Amniotic stem cell (primary cell): ENCODE results near the gene ANKS6.

ENCODE experiments used
- DNase-seq: peaks from one replicate; lab custom pipeline; 2025; lab: John Stamatoyannopoulos, UW

ANKS6 gene

DNA sequence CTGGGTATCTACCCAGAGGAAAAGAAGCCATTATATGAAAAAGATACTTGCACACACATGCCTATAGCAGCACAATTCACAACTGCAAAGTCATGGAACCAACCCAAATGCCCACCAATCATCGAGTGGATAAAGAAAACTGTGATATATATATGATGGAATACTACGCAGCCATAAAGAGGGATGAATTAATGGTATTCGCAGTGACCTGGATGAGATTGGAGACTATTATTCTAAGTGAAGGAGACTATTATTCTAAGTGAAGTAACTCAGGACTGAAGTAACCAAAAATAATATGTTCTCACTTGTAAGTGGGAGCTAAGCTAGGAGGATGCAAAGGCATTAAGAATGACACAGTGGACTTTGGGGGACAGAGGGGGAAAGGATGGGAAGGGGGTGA is 57.6 kb downstream of the ANKS6 start:
- no peak for DNase-seq

DNA sequence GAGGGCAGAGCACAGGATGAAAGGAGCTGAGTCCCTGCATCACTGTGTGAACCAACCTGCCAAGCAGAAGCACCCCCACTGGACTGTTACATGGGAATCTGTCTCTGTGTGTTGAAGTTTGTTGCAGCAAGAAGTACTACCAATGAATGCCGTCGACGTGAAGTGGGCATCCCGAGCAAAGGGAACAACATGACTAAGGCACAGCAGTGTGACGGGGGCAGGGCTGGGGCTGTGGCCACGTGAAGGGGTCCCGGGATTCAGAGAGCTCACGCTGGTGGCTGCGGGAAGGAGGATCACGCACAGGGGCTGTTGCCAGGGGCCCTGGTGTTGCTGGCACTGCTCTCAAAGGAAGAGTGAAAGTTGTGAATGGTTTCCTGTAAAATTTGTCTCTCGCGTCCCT is 60.1 kb downstream of the ANKS6 start:
- no peak for DNase-seq

DNA sequence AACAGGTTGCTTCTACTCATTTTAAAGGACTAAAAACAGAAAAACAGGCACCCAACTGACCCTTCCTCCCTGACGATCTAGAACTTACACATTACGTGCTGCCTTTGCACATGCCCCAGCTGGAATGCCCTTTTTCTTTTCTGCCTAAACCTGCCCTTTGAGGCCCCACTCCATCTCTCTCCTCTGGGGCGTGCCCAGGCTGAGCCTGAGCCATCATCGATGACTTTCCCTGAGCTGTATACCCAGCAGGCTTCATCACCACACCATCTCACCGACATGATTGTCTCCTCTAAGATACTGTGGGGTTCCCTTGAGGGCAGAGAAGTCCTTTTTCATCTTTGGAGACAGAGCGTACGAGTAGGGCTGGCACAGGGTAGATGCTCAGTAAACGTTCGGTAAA is 63.6 kb downstream of the ANKS6 start:
- no peak for DNase-seq

DNA sequence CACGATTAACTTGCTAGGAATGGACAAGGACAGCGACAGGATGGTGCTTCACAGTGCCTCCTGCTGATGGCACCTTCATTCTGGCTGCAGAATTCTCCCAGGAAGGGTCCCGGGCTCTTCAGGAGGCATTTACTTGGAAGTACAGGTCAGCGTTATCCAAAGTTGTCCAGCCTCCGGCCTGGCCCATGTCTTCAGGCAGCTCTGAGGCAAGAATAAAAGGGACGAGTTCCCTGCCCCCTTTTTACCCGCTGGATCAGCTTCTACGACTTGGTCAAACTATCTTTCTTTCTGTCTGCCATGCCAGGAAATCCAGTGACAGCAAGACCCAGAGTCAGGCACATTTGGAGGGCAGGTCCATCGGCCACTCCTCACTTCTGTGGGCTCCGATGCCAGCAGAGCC is 64.3 kb downstream of the ANKS6 start:
- no peak for DNase-seq

DNA sequence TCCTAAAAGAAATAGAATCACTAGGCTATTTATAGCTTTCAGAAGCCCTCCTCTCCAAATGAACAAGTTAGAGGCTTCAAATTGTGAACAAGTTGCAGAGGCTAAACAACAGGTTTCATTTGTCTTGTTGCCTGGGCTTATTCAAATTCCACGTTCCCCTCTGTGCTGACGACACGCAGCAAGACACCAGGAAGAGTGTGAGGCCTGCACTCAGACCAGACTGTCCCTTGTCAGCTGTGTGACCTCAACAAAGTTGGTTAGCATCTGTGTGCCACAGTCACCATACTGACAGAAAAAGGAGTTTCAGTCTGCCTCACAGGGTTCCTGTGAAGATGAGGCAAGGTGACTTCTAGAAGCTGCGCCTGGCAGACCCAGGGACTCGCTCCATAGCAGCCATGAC is 65.5 kb downstream of the ANKS6 start:
- DNase-seq, result no peak

DNA sequence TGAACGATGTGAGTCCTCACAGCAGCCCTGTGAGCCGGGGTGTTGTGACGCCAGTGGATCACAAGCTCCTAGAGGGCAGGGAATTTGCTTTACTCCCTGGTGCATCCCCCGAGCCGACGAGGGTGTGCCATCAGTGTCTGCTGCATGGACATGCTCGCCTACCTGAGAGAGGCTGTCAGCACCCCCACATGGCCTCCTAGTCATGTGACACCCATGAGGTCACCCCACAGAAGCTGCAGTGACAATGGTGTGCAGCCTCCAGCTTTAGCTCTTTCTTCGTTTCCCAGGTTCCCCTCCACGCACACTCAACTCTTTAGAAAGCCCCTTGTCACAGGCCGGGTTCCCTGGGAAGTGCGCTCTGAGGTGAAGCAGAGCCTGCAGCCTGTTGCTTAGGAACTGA is 67.9 kb downstream of the ANKS6 start:
- DNase-seq, result no peak

DNA sequence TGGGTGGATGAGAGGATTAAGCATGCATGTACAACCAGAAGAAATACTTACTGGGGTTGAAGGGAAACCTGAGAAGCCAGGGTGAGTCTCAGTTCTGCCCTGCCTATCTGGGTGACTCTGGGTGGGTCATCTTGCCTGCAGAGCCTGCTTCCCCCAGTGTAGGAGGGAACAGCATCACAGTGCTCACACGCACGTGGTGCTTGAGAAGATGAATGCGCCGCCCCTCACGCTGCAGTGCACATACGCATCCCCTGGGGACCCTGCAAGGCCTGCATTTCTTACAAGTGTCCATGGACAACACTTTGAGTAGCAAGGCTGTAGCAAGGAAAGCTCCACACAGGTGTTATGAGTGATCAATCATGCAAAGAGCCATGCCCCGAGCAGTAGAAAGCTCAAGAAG is 68.9 kb downstream of the ANKS6 start:
- no peak for DNase-seq

DNA sequence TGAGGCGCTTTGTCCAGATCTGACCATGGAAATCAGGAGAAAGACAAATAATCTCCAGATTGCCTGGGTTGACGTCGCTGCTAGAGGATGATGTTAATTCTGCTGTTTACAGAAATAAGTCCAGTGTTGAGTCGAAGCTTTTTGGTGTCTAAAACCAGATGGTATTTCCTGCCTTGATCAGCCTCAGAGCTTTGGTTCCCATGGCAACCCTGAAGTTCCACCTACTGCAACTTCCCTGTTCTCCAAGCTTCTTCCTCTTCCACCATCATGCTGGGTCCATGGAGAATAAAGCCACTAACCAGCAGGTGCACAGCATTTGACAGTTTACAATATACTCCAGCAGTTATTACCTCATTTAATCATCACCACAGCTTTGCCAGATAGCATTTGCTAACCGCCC is 69.6 kb downstream of the ANKS6 start:
- DNase-seq, result no peak

DNA sequence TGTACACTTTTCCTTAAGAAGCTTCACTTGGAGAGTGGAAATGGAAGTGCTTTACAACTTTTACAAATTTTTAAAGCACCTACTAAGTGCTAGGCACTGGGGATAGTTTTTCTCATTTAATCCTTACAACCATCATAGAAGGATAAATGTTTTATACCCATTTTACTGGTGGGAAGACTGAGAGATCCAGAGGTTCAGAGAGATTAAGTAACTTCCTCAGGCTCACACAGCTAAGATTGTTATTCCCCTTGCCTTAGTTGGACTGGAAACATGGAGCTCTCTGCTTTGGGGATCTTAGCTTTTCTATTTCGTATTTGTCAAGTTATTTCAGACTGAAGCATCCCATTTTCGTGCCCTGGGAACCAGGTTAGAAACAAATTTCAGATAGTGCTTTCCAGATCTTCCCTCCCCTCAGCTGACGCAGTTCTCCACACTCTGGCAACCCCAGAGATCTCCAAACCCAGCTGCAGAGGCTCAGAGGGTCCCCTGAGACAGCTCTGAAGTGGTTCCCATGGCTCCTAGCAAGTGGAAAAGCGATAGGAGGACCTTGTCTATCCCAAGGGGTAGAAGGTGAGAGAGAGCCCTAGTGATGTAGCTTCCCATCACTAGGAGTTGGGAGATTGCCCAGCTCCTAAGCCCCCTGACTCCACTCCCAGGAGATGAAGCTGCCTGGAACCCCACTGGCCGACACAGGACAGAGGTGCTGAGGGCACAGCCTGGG is 71.4 kb downstream of the ANKS6 start:
- no peak for DNase-seq

DNA sequence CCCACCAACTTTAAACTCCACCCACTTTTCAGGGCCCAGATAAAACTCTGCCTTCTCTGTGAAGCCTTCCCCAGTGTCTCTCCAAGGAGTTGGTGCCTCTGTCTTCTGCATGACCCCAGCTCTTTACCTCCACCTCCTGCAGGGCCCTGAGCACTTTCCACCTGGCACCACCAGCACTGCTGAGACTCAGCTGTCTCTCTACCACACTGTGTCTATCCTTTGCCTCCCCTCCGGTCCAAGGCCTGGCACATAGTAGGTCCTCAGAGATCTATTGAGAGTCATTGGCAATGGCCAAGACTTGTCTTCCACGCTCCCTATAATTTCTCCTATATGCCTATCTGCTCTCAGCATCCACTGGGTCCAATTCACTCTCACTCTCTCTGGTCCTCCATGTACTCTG is 74.7 kb downstream of the ANKS6 start:
- no peak for DNase-seq

DNA sequence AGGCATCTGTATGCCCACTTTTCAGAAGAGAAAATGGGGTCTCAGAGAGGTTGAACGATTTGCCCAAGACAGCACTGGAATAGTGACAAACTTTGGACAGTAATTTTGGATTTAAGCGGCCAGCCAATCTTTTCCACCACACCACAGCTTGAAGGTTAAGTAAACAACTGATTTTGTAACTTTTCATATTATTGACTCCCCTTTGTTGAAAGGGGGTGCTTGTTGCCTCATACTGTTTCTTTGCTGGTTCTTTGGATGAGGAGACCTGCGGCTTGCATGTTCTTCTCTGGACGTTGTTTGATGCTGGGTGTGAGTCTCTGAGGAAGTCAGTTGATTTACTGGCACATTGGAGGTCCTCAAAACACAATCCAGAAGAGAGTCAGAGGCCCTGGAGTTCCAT is 76.0 kb downstream of the ANKS6 start:
- DNase-seq, result no peak

DNA sequence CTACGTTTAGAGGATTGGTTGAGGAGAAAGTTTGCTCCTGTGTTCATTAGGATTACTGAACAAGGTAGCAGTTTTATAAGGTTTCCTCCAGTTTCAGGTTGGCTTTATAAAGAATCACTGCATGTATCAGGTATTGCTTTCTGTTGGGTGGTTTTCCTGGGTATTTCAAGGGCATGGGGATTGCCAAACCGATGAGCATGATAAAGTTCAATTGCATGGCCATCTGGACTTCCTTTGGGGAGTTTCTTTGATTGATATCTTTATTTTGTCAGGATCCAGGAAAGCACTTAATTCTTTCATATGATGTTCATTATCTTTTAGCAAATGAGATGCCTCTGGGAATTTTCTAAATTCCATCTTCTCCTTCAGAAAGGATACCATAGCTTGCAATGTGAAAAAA is 77.3 kb downstream of the ANKS6 start:
- DNase-seq, result no peak

DNA sequence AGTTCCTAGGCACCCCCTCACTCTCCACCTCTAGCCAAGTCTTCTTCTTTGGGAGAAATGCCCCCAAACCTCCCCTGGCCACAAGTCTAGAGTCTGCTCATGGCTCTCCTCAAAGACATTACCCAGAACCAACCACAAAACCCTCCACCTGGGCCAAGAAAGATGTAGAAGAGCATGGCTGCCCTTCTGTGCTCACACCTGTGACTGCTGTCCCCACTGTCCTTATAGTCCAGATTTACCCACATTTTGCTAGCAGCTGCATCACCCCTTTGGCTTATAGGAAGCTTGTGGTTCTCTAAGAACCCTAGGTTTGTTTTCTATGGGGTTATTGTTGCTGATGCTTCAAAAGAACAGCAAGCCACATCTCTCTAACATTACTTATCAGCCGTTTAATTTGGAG is 81.5 kb downstream of the ANKS6 start:
- DNase-seq, result no peak

DNA sequence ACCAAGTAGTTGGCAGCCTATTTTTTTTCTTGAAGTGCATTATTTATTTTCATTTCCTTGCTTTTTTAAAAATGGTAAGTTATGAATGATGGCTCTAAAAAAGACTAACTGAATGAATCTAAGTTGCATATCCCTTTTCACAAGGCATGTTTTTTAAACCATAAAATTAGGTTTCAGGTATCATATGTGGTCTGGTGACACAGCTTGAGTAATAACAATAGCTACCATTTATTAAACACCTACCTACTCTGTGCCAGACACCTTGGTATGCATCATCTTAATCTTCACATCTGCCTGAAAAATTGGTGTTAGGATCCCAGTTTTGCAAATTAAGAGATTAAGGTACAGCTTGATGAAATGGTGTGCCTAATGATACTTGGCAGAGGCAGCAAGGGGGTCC is 83.4 kb downstream of the ANKS6 start:
- DNase-seq, result no peak

DNA sequence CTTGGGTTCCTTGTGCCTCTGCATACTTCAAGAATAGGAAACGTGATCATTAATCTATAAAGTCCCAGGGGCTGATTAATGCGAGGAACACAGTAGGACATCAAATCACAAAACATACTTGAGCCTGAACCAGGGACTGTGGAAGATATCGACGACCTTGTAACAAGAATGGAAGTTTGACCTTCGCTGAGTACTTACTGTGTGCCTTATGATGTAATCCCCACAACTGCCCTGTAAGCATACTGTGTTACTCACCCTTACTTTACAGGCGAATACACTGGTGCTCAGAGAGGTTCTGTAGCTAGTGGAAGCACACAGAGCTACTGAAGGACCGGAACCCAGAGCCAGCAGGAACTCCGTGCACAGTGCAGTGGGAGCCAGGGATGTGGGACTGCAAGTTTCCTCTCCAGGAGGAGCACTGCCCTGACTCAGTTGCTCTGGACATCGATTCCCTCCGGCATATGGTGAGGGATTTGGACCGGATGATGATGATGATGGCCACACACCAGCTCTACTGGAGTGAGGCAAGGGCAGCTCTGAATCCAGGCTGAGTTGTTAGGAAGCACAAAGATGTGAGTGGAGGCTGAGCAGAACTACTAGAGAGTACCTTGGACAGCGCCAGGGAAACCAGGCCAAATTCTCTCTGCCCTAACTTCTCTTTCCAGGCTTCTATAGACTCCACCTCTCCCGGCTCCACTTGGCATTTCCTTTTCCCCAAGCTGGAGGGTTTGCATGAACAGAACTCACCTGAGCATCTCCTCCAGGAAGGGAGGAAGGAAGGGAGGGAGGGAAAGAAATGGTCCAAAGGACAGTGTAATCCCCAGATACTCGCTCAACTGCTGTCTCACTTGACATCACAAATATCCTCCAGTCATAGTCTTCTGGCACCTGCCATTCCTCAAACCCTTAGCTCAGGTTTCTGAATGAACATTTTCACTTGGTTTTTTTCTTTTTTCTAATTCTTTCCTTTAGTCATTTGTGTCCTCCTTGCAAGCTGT is 86.1 kb downstream of the ANKS6 start:
- peak; percentile 21 for DNase-seq

DNA sequence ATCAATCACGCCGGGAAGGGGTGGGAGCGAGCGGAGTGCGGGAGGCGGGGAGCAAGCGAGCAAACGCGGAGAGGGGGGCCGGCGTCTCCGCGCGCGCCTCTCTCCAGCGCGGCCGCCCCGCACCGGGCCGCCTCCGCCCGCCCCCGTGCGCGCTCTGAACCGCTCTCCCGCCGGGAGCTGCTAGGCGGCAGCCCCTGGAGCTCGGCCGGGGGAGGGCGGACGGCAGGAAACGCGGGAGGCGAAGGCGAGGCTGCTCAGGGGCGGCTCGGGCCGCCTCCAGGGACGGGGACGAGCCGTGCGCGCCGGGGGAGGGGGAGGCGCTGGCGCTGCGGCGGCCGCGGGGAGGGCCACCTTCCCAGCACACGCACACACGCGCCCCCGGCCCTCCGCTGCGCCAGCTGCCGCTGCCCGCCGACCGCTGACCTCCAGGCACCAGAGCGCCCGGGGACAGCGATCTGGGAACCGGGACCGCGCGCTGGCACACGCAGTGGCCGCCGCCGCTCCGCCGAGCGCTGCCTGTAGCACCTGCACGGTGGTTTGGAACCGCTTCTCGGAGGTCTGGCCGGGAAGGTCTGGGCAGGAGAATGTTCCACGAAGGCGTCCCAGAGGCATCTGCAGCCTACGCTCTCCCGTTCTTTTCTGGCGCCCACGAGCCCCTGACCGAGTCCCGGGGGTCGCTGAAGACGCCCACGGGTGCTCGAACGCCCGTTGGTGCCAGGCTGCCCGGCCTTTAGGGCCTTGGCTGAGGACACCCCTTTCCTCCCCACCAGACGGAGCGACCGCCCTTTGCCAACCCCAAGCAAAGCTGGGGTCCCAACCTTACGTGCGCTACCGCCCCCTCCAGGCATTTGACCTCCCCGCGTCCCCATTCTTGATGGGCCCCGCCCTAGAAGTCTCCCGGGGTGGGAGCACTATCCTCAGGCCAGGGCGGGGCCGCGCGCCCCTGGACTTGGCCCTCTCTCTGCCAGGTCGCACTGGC is 87.1 kb downstream of the ANKS6 start, which contains the start of gene GABBR2:
GABBR2 (minus strand) TSS at position 3 of the 979 bp plus-strand sequence. CDS start 198 bp downstream, outside the sequence.
- DNase-seq, result no peak

DNA sequence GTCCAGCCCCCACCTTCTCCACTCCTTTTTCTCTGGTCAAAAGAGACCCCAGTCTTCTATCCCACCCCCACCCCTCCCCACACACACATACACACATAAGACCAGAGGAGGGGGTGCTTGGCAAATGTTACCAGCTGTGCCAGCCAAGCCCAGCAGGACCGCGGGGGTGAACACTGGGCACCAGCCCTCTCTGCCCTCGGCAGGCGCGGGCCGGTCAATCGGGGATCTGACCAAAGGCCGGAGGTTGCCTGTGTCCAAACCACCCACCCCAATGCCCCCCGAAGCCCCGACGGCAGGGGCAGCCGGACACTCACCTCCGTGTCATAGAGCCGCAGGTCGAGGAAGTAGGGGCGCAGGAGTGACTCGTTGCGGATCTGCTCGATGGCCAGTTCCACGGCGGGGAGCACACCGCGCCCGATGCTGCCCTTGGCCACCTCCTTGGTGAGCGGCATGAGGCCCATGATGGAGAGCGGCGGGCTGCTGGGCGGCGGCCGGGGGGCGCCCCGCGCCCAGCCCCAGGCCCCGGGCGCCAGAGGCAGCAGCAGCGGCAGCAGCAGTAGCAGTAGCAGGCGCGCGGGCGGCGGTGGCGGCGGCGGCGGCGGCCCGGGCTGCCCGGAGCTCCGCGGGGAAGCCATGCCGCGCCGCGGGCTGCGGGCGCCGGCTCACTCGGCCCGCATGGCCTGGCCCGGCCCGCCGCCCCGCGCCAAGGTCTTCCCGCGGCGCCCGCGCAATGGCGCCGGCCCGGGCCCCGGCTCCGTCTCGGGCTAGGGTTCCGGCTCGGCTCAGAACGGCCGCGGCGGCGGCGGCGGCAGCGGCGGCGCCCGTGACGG is 88.0 kb downstream of the ANKS6 start:
- DNase-seq, result no peak

DNA sequence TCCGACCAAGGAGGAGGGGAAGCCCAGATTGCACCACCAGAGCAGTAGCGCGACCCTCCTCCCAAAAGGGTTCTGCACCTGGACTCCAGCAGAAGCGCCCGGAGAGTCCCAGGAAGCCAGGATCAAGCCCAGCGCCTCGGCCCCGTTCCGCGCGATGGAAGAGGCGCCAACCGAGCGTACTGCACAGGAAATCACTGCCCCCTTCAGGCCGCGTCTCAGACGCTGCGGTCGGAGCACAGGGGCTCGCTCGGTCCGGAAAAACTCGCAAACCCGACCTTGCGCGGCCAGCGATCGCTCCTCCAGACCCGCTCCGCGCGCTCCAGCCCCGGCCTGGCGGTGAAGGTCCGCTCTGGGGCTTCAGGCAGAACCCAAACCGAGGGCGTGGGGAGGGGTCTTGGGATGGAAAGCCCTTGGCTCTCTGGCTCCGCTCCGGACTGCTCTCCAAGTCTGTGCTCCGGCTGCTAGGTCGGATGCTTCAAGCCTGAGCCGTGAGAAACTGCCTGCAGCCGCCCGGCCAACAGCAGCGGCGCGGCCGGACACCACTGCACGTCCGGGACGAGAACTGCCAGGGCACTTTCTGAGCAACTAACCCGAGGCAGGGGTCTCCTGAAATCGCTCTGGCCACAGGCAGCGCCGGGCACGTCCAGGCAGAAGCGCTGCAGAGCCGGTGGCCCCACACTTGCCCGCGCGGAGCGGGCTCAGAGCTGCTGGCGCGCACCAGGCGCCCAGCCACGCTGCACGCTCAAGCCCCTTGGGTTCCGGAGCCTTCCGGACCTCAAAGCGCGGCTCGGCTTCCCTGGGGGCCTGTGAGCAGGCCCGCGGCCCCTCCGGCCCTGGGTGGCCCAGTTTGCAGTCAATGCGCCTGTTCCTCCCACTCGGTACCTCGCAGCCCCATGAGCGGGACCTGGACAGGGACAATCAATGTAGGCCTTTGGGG is 88.9 kb downstream of the ANKS6 start:
- DNase-seq, result peak; percentile 26

DNA sequence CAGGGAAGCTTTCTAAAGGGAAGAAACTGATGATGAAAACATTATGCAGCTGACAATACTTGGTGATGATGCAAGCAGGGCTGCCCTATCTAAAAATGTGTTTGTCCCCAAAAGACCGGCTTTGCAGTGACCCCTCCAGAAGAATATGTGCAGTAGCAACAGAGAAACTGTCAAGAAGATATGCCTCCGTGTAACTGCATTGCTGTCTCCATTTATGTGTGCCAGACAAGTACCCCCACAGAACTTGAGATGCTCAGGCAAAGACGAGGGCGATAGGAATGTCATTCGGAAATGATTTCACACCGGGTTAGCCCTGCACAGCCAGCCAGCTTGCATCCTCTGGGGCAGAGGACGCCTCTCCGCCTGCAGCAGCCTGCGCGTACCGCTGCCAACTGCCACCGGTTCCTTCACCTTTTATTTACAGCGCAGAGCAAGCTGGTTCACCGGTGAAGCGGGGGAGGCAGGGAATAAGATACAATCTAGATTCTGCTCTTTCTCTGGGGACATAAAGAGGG is 89.6 kb downstream of the ANKS6 start:
- no peak for DNase-seq
